ENCODE data around the gene SORL1.
"Not testable (repeated sequence)": the region's sequence is repeated elsewhere in the genome, so short reads cannot be mapped to it uniquely, and the experiment has no call there.

Gene SORL1

GRCh38 chr11:121506237-121506636, 54.1 kb downstream of the SORL1 start:
- DNase-seq = not testable (repeated sequence)

DNA sequence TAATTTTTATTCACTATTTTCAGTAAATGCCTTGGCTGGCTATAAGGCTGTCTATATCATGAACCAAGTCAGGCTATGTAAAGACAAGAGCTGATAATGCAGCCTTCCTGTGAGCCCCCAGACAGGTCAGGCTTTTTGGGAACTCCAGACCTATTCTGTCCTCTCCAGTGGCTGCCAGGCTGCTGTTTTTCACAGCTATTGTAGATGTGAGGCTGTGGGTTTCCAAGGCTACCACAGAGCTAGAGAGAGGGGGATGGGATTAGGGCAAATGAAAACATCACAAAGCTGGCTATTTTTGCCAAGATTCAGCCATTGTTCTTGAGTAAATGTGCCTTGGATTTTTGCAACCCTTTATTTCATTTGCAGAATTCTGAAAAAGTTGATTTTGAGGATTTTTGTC, 56.3 kb downstream of the SORL1 start:
- no peak for DNase-seq

- DNase-seq = no peak
These were observed 58.3 kb downstream of the SORL1 start for GRCh38 chr11:121510438-121510837.

GRCh38 chr11:121512468-121513465, 60.7 kb downstream of the SORL1 start:
- peak; percentile 2 for DNase-seq

DNA sequence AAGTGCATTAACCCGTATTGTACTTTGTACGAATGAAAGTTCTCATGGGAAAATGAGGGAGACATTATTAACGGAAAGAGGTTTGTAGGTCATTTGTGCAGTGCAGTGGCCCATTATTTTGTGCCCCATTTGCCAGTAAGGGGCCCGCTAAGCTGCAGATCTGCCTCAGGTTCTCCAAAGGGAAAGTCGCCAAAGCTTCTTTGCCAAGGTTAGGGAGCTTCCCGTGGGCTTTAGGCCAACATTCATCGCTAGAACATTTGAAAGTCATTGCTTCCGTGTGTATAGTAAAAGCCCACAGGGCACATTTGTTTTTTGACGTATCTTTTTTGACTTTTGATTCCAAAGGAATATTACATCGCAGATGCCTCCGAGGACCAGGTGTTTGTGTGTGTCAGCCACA, 61.7 kb downstream of the SORL1 start:
- DNase-seq = no peak

- DNase-seq = no peak
These were observed 62.6 kb downstream of the SORL1 start for GRCh38 chr11:121514432-121515334.

DNA sequence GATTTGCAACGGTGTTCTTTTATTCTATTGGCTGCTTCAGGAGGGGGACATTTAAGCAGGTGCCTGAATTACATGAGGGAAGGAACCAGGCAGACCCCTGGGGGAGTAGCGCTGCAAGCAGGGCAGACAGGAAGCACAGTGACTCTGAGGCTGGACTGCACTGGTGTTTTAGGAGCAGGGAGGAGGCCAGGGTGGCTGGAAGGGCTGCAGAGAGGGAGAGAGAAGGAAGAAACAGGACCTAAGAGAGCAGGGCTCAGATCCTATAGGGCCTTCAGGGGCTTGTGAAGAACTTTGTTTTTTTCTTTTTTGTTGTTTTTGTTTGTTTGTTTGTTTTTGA, 63.2 kb downstream of the SORL1 start:
- no peak for DNase-seq

- no peak for DNase-seq
These were observed 65.9 kb downstream of the SORL1 start for GRCh38 chr11:121517996-121518395.

DNA sequence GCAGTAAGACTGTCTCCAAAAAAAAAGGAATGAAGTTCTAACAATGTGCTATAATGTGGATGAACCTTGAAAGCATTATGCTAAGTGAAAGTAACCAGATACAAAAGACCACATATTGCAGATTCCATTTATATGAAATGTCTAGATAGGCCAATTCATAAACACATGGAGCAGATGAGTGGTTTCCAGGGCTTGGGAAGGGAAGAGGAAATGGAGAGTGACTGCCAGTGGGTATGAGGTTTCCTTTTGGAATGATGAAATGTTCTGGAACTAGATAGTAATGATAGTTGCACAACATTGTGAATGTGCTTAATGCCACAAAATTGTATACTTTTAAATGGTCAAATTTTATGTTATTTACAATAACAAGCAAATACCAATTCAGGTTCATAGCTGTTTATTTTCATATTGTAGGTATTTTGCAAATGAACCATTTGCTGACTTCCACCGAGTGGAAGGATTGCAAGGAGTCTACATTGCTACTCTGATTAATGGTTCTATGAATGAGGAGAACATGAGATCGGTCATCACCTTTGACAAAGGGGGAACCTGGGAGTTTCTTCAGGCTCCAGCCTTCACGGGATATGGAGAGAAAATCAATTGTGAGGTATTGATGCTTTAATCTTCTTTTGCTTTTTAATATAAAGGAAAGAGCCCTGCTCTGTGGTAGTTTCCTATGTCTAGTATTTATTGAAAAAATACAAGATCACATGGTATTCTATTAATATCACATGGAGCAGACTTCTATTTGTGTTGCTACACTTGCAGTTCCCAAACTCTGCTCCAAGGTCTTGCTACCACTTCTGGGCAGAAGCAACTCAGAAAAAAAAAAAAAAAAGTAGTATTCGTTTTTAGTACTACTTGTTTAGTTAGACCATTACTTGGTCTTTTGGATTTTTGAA, 68.4 kb downstream of the SORL1 start:
- DNase-seq = peak; percentile 35

GRCh38 chr11:121521145-121522042, 69.3 kb downstream of the SORL1 start:
- DNase-seq = peak; percentile 81

DNA sequence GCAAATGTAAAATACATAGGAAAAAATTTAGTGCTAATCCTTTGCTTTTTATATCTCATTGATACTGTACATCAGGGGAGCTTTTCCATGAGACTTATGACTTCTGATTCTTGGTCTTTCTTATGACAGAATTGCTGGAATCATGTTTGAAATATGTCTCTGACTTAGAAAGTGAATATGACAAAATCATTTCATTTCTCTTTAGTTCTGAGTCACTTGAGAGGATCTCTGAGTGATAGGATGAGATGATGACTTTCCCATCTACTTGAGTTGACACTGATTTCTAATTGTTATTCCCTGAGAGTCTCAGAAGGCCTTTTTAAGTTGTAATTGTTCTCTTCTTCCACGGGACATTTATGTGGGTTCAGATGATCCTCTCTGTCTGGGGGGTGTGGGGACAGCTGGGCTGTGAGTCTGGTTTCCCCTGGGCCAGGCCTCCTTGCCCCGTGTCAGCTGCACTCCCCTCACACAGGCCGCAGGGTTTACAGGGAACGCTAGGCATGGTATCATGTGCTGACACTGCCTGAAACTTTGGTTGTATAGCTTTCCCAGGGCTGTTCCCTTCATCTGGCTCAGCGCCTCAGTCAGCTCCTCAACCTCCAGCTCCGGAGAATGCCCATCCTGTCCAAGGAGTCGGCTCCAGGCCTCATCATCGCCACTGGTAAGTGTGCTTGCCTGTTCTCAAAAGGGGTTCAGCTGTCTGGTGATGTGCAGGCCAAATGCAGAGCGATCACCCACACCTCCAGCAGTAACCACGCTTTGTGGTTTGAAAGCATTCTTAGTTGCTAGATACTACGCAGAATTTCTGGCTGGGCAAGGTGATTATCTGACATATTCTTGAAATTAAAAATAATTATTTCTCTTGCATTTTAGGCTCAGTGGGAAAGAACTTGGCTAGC, 70.2 kb downstream of the SORL1 start:
- no peak for DNase-seq

- no peak for DNase-seq
These were observed 71.6 kb downstream of the SORL1 start for GRCh38 chr11:121523581-121524232.

DNA sequence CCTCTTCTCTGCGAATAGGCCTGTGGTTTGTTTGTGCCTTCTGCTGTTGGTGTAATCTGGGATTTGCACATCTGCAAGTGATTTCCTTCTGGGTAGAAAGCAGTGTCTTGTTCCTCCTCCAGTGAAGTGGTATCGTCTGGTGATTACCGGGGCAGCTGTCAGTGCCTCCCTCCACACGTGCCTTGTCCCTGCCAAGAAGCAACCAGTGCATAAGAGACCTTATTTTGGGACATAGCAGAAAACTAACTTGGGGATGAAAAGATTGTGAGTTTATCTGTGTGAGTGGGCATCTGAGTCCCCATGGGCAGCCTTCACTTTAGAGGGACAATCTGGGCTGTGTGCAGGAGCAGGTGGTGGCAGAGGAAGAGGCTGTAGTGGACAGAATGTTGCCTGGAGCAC, 72.1 kb downstream of the SORL1 start:
- peak; percentile 84 for DNase-seq

GRCh38 chr11:121525376-121525775, 73.3 kb downstream of the SORL1 start:
- no peak for DNase-seq

GRCh38 chr11:121530257-121530656, 78.1 kb downstream of the SORL1 start:
- no peak for DNase-seq

GRCh38 chr11:121533601-121534000, 81.5 kb downstream of the SORL1 start:
- no peak for DNase-seq

GRCh38 chr11:121534131-121535093, 82.3 kb downstream of the SORL1 start:
- DNase-seq = no peak

DNA sequence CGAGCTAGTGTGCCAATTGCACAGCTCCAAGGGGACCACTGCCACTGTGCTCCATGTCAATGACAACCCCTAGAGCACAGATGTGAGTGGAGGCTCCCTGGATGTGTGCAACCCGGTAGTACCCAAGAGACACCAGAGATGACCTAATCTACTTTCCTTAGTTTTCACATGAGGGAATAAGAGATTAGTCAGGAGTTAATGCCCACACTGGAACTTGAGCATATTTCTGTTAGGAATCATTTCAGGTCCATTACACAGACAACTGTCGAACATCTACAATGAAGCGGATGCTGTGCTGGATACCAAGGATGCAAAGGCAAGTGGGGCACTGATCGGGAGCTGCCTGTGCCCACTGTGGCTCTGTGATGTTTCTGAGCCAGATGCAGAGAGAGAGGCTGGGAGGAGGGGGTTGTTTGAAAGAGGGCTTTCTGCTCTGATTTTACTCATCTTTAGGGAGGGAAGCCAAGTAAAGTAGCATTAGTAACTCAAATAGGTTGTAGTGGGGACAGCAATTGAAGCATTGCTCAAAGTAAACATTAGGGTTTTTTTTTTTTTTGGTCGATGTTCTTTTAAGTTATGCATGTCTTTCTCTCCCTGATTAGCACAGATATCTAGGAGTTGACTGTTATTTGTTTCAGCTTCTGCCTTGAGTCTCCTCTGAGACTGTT, 83.1 kb downstream of the SORL1 start:
- no peak for DNase-seq

Measured in MV-4-11 (cell line).